GOT3 (cell line): ENCODE results near the gene GPX4.
"Not testable (repeated sequence)": the region's sequence is repeated elsewhere in the genome, so short reads cannot be mapped to it uniquely, and the experiment has no call there.

Experiments
- DNase-seq: peaks from one replicate; lab custom pipeline; 2025; ENCODE audit warnings: mixed read lengths; lab: John Stamatoyannopoulos, UW

GPX4 gene

GRCh38 chr19:1113986-1114483 is 10.2 kb downstream of the GPX4 start:
- no peak for DNase-seq

- not testable (repeated sequence) for DNase-seq
Measured at GRCh38 chr19:1114728-1115127, 10.9 kb downstream of the GPX4 start.

- DNase-seq = no peak
Measured at GRCh38 chr19:1115646-1116420, 12.0 kb downstream of the GPX4 start.

GRCh38 chr19:1116726-1117581 is 13.2 kb downstream of the GPX4 start:
- no peak for DNase-seq

- DNase-seq = no peak
Measured at GRCh38 chr19:1117654-1118053, 13.9 kb downstream of the GPX4 start.

GRCh38 chr19:1118999-1119398 is 15.2 kb downstream of the GPX4 start:
- no peak for DNase-seq

GRCh38 chr19:1119475-1120217 is 15.9 kb downstream of the GPX4 start:
- no peak for DNase-seq

GRCh38 chr19:1121395-1121794 is 17.6 kb downstream of the GPX4 start:
- DNase-seq = no peak

GRCh38 chr19:1122021-1122971 is 18.5 kb downstream of the GPX4 start:
- no peak for DNase-seq

GRCh38 chr19:1122972-1123363 is 19.2 kb downstream of the GPX4 start:
- no peak for DNase-seq

GRCh38 chr19:1123381-1123780 is 19.6 kb downstream of the GPX4 start:
- no peak for DNase-seq

- DNase-seq = no peak
Measured at GRCh38 chr19:1123885-1124677, 20.3 kb downstream of the GPX4 start.

GRCh38 chr19:1125601-1126467 is 22.0 kb downstream of the GPX4 start:
- DNase-seq = no peak

GRCh38 chr19:1126984-1127760 is 23.4 kb downstream of the GPX4 start:
- no peak for DNase-seq

- no peak for DNase-seq
Measured at GRCh38 chr19:1128106-1128505, 24.3 kb downstream of the GPX4 start.

- not testable (repeated sequence) for DNase-seq
Measured at GRCh38 chr19:1129084-1129483, 25.3 kb downstream of the GPX4 start.

GRCh38 chr19:1129535-1129934 is 25.7 kb downstream of the GPX4 start:
- DNase-seq = no peak
